SK-MEL-5 (cell line): ENCODE data around the gene FBLN1. TPM values are rescaled to one million over a fixed set of nuclear protein-coding genes. Genes with fewer than 3 reads are reported as not detected.
"Not testable (repeated sequence)": the region's sequence is repeated elsewhere in the genome, so short reads cannot be mapped to it uniquely, and the experiment has no call there.

Experiments
- DNase-seq: peaks from one replicate; pipeline ENCODE4 v3.0.0-alpha.2; 2016; ENCODE audit warnings: low read depth, low spot score
- in situ Hi-C: cut with HindIII; loops from 2 replicates; pipeline ENCODE4 v1.10.0; 2016; ENCODE audit warnings: low sequenced_read_pairs, high pct_unique_total_duplicates, low pct_unique_long_range_greater_than_20kb
- total RNA-seq: library from RNA; depleted of rRNA; stranded (reverse); fragments of >200 nt; shearing (Covaris generic); gene quantifications from 2 replicates; pipeline ENCODE4 v1.2.3, GENCODE V29; 2014

FBLN1 gene
- total RNA-seq, 1 experiment from 2014 or later = 10.1 TPM

GRCh38 chr22:45534339-45535192, 31.9 kb downstream of the FBLN1 start:
- in situ Hi-C loops = no loop called here
- no peak for DNase-seq

DNA sequence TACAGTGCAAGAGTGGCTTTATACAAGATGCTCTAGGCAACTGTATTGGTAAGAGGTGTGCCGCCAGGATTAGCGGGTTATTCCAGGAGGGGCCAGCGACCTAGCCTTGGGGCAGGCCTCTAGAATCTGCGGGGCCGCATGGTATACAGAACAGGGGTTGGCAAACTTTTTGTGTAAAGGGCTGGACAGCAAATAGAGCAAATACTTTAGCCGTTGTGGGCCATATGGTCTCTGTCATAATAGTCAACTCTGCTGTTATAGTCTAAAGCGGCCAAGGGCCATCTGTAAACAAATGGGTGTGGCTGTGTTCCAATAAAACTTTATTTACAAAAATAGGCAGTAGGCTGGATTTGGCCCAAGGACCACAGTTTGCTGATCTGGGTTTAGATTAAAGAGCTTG, 32.6 kb downstream of the FBLN1 start:
- in situ Hi-C loops = no loop called here

DNA sequence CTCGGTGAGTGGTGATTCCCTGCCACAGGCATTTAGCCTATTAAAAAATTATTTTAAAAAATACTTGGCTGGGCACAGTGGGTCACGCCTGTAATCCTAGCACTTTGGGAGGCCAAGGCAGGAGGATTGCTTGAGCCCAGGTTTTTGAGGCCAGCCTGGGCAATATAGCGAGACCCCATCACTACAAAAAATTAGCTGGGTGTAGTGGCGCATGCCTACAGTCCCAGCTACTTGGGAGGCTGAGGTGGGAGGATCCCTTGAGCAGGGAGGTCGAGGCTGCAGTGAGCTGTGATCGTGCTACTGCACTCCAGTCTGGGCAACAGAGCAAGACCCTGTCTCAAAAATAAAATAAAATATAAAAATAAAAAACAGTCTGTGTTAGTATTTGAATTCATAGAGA, 33.2 kb downstream of the FBLN1 start:
- in situ Hi-C loops = not testable (repeated sequence)

More for the DNA sequence above, 32.6 kb downstream of the FBLN1 start:
- no peak for DNase-seq

DNA sequence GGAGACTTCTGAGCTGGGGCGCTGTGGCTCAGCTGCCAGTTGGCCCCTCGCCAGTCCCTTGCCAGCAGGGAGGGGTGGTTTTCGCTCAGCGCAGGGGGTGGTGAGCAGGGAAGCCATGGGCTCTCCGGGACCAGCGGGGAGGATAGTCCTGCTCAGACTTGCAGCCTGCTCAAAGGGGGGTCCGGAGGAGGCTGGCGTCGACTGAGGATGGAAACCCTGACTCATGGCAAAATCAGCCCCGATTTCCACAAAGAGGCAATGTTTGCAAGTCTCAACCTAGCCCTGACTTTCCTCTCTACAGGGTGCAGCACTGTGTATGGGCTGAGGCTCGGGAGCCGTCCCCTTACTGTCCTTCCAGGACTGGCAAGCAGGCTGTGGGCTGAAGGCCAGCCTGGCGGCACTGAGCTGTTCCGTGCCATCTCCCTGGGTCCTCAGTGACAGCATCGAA, 35.1 kb downstream of the FBLN1 start:
- in situ Hi-C loops = no loop called here
- DNase-seq = no peak

More for the DNA sequence above, 33.2 kb downstream of the FBLN1 start:
- DNase-seq = not testable (repeated sequence)

DNA sequence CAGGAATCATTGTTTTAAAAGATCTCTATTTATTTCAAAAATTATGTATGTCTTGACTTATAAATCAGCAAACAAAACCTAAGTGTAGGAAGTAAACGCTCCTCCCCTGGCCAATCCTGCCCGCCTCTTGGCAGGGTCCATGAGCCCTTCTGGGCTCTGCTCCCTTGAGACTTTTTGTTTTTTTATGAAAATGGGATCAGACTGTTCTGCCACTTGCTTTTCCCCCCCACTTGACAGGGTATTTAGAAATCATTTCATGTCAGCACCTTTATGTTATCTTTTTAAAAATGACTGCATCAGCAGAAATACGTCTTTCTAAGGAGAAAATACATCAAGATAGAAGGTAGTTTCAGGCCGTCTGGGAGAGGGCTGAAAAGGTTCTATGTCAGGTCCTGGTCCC, 35.6 kb downstream of the FBLN1 start:
- in situ Hi-C loops = no loop called here
- no peak for DNase-seq

DNA sequence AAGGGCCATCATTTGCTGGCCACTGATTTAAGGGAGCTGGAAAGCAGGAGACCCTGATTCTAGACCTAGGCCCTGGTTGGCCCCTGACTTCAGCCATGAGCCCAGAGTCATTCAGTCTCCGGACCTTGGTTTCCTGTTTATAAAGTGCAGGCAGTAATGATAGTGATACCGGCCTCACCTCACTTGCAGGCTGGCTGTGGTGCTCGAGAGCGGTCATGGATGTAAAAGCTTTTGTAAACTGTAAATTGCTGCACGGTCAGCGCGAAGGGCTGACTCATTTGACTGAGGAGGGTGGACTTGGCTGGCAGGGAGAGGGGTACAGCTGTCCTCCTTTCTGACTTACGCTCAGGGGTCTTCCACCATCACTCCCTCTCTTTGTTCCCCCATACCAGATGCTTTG, 37.4 kb downstream of the FBLN1 start:
- in situ Hi-C loops = no loop called here
- DNase-seq = no peak

GRCh38 chr22:45541382-45541979, 38.8 kb downstream of the FBLN1 start:
- no peak for DNase-seq
- in situ Hi-C loops = no loop called here

DNA sequence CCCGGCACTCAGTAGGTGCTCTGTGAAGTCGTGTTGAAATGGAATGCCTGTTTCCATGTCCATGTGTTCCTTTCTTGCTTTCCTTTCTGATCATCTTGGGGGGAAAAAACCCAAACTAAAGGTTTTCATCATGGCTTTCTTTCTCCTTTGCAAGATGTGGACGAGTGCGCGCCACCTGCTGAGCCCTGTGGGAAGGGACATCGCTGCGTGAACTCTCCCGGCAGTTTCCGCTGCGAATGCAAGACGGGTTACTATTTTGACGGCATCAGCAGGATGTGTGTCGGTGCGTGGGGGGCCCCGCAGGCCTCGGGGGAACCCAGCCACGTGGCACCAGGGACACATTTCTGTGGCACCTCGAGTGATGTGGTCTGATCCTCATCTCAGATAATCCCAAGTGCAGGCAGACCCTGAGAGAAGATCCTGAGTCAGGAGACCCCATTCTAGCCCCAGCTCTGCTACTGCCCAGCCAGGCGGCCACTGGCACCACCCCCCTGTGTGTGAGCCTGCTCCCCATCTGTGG, 39.4 kb downstream of the FBLN1 start:
- in situ Hi-C loops = no loop called here
- no peak for DNase-seq

GRCh38 chr22:45542736-45543135, 40.1 kb downstream of the FBLN1 start:
- in situ Hi-C loops, DNase-seq: not testable (repeated sequence)

DNA sequence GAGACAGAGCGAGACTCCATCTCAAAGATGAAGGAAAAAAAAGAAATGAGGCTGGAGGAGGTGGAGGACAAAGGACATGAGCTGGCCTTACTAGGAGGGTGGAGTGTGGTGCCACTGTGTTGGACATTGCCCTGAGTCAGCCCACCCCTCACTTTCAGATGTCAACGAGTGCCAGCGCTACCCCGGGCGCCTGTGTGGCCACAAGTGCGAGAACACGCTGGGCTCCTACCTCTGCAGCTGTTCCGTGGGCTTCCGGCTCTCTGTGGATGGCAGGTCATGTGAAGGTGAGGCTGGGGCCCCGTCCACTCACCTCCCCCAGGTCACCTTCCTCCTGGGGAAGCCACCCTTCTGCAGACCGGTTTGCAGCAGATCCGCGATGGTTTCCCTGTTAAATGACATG, 40.6 kb downstream of the FBLN1 start:
- in situ Hi-C loops = no loop called here

DNA sequence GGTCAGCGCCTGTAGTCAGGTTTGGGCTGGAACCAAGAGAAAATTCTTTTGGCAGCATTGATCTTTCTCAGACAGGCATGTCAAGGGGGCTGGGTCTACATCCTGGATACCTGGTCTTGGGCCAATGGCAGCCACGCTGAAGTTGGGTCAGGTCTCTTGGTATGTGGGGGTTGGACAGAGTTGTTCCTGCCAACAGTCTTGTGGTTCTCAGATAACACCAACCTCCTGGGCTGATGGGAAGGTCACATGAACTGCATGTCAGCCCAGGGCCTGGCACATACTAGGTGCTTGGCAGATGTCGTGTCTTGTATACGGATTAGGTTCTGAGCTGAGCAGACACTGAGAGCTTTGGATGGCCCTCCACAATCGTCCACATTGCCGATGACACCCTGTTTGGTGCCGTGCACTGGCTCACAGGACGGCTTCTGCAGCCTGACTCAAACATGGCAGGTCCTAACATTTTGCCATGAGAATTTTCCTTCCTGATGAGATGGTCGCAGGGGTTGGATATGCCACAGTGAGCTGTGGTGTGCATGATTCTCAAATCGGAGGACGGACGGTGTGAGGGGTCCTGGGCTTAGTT, 42.0 kb downstream of the FBLN1 start:
- DNase-seq = no peak
- in situ Hi-C loops = no loop called here

More for the DNA sequence above, 40.6 kb downstream of the FBLN1 start:
- no peak for DNase-seq

- in situ Hi-C loops = no loop called here
- no peak for DNase-seq
Observed at GRCh38 chr22:45546333-45547015, 43.8 kb downstream of the FBLN1 start.

- DNase-seq = no peak
- in situ Hi-C loops = no loop called here
Observed at GRCh38 chr22:45547016-45547345, 44.3 kb downstream of the FBLN1 start.

- DNase-seq = no peak
- in situ Hi-C loops = no loop called here
Observed at GRCh38 chr22:45547731-45548130, 45.0 kb downstream of the FBLN1 start.

DNA sequence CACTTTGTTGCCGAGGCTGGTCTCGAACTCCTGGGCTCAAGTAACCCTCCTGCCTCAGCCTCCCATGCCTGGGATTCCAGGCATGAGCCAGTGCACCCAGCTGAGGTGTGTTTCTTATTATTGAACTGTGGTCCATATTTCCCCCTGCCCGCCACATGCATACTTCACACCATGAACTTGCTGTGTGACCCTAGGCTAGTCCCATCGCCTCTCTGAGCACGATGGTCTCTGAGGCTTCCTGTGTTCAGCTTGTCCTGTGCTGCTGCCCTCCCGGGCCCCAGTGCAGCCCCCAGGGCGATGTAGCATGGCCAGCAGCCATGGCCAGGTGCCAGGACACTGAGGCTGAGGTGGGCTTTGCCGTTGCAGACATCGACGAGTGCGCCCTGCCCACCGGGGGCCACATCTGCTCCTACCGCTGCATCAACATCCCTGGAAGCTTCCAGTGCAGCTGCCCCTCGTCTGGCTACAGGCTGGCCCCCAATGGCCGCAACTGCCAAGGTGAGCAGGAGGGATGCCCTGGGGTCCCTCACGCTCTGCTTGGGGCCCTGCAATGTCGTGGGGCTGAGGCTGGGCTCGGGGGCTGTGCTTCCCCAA, 45.7 kb downstream of the FBLN1 start:
- DNase-seq = no peak
- in situ Hi-C loops = no loop called here

DNA sequence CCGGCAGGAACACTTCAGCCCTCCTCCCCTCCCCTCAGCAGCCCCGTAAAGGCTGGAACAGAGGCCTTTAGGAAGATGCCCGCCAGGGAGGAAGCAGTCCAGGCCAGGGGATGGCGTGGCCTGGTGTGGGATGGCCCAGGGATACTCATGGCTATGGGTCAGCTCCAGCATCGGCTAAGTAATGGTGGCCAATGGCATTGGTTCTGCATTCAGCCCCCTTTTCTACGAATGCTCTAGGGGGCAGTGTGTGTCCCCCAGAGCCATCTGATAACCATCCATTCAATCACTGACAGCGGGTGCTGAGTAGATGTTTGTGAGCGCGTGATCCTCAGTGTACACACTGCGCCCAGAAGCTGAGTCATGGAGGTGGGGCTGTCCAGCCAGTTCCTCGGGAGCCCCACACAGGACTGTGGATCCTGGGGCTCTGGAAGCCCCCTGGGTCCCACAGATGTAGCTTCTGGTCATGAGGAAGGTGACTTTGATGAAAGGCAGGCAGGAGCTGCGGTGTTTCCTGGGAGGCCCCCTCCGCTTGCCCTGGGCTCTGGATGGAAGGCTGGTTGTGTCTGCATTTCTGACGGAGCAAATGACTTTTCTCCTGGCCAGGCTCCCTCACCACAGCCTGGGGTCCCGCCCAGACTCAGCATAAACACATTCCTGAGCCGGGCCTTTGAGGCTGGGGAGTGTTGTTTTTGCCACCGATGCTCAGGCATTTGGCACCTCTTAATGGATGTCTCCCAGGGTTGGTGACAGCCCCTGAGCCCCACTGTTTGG, 46.5 kb downstream of the FBLN1 start:
- no peak for DNase-seq
- in situ Hi-C loops = no loop called here

- DNase-seq = no peak
- in situ Hi-C loops = loop anchor here (10.0 kb wide), 1 partner anchor 275 kb away; no protein-coding TSS in a partner anchor
Observed at GRCh38 chr22:45549762-45550378, 47.2 kb downstream of the FBLN1 start.
